MCF 10A (cell line): ENCODE data around the gene MIEF2. TPM values are rescaled to one million over a fixed set of nuclear protein-coding genes. Genes with fewer than 3 reads are reported as not detected.
A peak's percentile ranks its signal among the peaks of the same experiment; 100 is the strongest.
"Not testable (repeated sequence)": the region's sequence is repeated elsewhere in the genome, so short reads cannot be mapped to it uniquely, and the experiment has no call there.

ENCODE experiments used
- Bru-seq: library from RNA; stranded (reverse); fragments of 400-500 nt; gene quantifications from one replicate; lab custom pipeline; 2021; lab: Mats Ljungman, UMichigan
- BruChase-seq, 2 experiments: library from RNA; stranded (reverse); fragments of 400-500 nt; gene quantifications; one replicate each; lab custom pipeline; 2021; lab: Mats Ljungman, UMichigan
- BruUV-seq: library from RNA; stranded (reverse); fragments of 400-500 nt; replicated peaks from 2 replicates; lab custom pipeline; 2021; lab: Mats Ljungman, UMichigan
- CTCF ChIA-PET: fragments of 300-600 bp; sonication (Branson Sonifier 250); formaldehyde crosslinking; extraction: SDS; loops from one replicate; lab custom pipeline; 2021; ENCODE audit warnings: antibody characterized with exemption, inconsistent platforms; lab: Yijun Ruan, JAX
- POLR2A ChIA-PET: fragments of 300-600, 350-650 bp; sonication (Branson Sonifier 250); formaldehyde crosslinking; extraction: SDS; loops from one replicate; lab custom pipeline; 2020; ENCODE audit warnings: antibody characterized with exemption, inconsistent platforms; lab: Yijun Ruan, JAX
- DNase-seq: peaks from one replicate; pipeline ENCODE4 v3.0.0-alpha.2; 2018; ENCODE audit not compliant: unreplicated experiment
- H3K27ac Mint-ChIP-seq: one replicate; pipeline ENCODE4 v1.8.0; 2022; ENCODE audit warnings: mild to moderate bottlenecking, low read depth, mixed read lengths; ENCODE audit not compliant: unreplicated experiment
- H3K27me3 Mint-ChIP-seq: one replicate; pipeline ENCODE4 v1.8.0; 2022; ENCODE audit warnings: mixed read lengths; ENCODE audit not compliant: insufficient read depth, unreplicated experiment
- H3K36me3 Mint-ChIP-seq: one replicate; pipeline ENCODE4 v1.8.0; 2022; ENCODE audit warnings: mild to moderate bottlenecking, moderate library complexity, mixed read lengths; ENCODE audit not compliant: insufficient read depth, unreplicated experiment
- H3K4me1 Mint-ChIP-seq: one replicate; pipeline ENCODE4 v1.8.0; 2022; ENCODE audit warnings: mixed read lengths; ENCODE audit not compliant: insufficient read depth, unreplicated experiment
- H3K4me3 Mint-ChIP-seq: one replicate; pipeline ENCODE4 v1.8.0; 2022; ENCODE audit warnings: mild to moderate bottlenecking, moderate library complexity, mixed read lengths; ENCODE audit not compliant: unreplicated experiment
- H3K9me3 Mint-ChIP-seq: one replicate; pipeline ENCODE4 v1.8.0; 2022; ENCODE audit warnings: mixed read lengths; ENCODE audit not compliant: unreplicated experiment
- intact Hi-C: fragments of 100-400 bp; cut with micrococcal nuclease; formaldehyde crosslinking; loops from 2 replicates; pipeline ENCODE4 v1.14.1; 2022
- long read RNA-seq: library from polyadenylated mRNA; stranded (forward); transcript quantifications from one replicate; pipeline ENCODE4 v2.0.0, GENCODE V29; 2022
- total RNA-seq: library from RNA; stranded (reverse); gene quantifications from 2 replicates; pipeline ENCODE4 v1.2.3, GENCODE V29; 2022
- TF ChIP-seq, protein P1 (sequence below): fragments of 200-600 bp; IDR thresholded peaks from one replicate; pipeline ENCODE4 v1.8.0; 2022; ENCODE audit warnings: antibody characterized with exemption, mild to moderate bottlenecking; ENCODE audit not compliant: unreplicated experiment

MIEF2 gene, protein sequence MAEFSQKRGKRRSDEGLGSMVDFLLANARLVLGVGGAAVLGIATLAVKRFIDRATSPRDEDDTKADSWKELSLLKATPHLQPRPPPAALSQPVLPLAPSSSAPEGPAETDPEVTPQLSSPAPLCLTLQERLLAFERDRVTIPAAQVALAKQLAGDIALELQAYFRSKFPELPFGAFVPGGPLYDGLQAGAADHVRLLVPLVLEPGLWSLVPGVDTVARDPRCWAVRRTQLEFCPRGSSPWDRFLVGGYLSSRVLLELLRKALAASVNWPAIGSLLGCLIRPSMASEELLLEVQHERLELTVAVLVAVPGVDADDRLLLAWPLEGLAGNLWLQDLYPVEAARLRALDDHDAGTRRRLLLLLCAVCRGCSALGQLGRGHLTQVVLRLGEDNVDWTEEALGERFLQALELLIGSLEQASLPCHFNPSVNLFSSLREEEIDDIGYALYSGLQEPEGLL
- 12.1 and 14.1 TPM in 2 replicates for total RNA-seq
- percentile 59 among the genes with signal in this experiment for Bru-seq, nascent RNA
- BruChase-seq, experiment 1, labeled RNA remaining after a 6-hour chase = percentile 45 among the genes with signal in this experiment
- percentile 65 among the genes with signal in this experiment for BruChase-seq, experiment 2, labeled RNA remaining after a 2-hour chase
- long read RNA-seq, transcript MIEF2-201 (4 exons, 3,364 nt) = major isoform, 19 of 28 reads
- long read RNA-seq, partial matches to known transcripts = 3 of 28 reads
- long read RNA-seq, other reads (novel, unspliced or antisense) = 3 of 28 reads

DNA sequence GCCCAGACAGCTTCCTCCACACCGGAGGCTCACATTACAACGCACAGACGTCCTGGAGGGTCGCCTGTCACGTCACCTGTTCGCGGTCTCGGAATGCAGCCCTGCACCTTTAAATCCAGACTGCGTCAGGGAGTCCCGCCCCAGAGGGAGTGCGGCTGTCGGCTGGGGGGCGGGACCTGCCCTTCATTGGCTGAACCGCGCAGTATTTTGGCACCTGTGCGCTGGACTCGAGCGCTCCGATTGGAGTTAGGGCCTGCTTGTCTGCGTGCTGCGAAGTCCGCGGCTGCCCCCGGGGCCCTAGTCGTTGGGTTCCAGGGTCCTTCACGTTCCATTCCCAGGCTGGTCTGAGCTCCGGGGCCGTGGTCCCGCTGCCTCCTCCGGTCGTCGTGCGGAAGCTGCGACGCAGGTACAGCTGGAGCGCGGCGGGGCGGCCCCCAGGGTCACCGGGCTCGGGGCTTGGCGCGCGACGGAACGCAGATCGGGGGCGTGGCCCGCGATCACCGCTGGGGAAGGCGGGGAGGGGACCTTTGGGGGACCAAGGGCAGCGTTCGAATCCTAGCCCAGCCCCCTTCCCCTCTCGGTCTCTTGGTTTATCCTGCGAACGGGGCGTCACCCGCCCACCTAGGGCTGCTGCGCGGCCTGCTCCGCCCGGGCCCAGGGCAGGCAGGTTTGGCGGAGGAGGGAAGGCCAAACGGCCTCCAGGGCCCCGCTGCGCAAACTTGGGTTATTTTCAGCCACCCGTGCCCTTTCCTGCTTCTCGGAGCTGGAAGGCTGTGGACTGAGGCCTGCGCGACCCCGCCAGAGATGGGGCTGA lies at the start of gene MIEF2:
Gene MIEF2, plus strand, starts transcription at position 331 of the 814 bp plus-strand sequence. CDS start 2,059 bp downstream, outside the sequence.
- Mint-ChIP-seq H3K27ac (peak within 1 kb of the TSS; percentile 79), H3K9me3 (no peaks in the 10 kb centered on the region), H3K4me3 (peak within 1 kb of the TSS; percentile 82), H3K4me1 (peaks cover 11% of the 10 kb centered on the region), H3K36me3 (peaks cover 35% of the 10 kb centered on the region), H3K27me3 (no peaks in the 10 kb centered on the region)
- POLR2A ChIA-PET = interaction anchor here (0.6 to 1.9 kb wide), 9 partner anchors 11 to 512 kb away, joined by 3 to 10 read pairs (median 4); partner anchors contain the start of genes ALKBH5, SMCR8 and TOP3A
- DNase-seq = peak; percentile 94
- CTCF ChIA-PET = interaction anchor here (0.6 to 1.3 kb wide), 3 partner anchors 11 to 54 kb away, joined by 3 read pairs; partner anchors contain the start of genes SMCR8 and TOP3A
- BruUV-seq = TSS peak; percentile 27
- TF ChIP-seq, protein P1, sequence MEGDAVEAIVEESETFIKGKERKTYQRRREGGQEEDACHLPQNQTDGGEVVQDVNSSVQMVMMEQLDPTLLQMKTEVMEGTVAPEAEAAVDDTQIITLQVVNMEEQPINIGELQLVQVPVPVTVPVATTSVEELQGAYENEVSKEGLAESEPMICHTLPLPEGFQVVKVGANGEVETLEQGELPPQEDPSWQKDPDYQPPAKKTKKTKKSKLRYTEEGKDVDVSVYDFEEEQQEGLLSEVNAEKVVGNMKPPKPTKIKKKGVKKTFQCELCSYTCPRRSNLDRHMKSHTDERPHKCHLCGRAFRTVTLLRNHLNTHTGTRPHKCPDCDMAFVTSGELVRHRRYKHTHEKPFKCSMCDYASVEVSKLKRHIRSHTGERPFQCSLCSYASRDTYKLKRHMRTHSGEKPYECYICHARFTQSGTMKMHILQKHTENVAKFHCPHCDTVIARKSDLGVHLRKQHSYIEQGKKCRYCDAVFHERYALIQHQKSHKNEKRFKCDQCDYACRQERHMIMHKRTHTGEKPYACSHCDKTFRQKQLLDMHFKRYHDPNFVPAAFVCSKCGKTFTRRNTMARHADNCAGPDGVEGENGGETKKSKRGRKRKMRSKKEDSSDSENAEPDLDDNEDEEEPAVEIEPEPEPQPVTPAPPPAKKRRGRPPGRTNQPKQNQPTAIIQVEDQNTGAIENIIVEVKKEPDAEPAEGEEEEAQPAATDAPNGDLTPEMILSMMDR = no peak
- intact Hi-C loops = loop anchor here (2.0 kb wide), 1 partner anchor 54 kb away; the partner anchor contains the start of genes SMCR8 and TOP3A

GRCh38 chr17:18213666-18214270 lies 46.7 kb upstream of the MIEF2 start:
- H3K27ac Mint-ChIP-seq = no peak overlapping the region
- H3K36me3 Mint-ChIP-seq = peaks cover 27% of the 10 kb centered on the region
- H3K27me3 Mint-ChIP-seq = no peaks in the 10 kb centered on the region
- no peaks in the 10 kb centered on the region for H3K9me3 Mint-ChIP-seq
- ChIA-PET CTCF (interaction anchor here (0.6 kb wide), 2 partner anchors 100 to 1063 kb away, joined by 3 read pairs; no protein-coding TSS in a partner anchor), POLR2A (no interaction called here)
- BruUV-seq = no TSS peak
- TF ChIP-seq, protein P1 = no peak
- H3K4me1 Mint-ChIP-seq = no peaks in the 10 kb centered on the region
- intact Hi-C loops = loop anchor here (10.0 kb wide), 1 partner anchor 69 kb away; no protein-coding TSS in a partner anchor
- no peak for DNase-seq
- H3K4me3 Mint-ChIP-seq = no peak overlapping the region

DNA sequence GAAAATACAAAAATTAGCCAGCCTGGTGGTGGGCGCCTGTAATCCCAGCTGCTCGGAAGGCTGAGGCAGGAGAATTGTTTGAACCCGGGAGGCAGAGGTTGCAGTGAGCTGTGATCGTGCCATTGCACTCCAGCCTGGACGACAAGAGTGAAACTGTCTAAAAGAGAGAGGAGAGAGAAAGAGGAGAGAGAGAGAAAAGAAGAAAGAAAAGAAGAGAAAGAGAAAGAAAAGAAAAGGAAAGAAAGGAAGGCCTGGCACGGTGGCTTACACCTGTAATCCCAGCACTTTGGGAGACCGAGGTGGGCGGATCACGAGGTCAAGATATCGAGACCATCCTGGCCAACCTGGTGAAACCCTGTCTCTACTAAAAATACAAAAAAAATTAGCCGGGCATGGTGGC lies 43.6 kb upstream of the MIEF2 start:
- not testable (repeated sequence) for H3K27ac Mint-ChIP-seq, H3K36me3 Mint-ChIP-seq, BruUV-seq, H3K9me3 Mint-ChIP-seq, H3K27me3 Mint-ChIP-seq, H3K4me1 Mint-ChIP-seq, DNase-seq, H3K4me3 Mint-ChIP-seq
- ChIA-PET POLR2A (interaction anchor here (1.1 to 1.5 kb wide), 2 partner anchors 44 to 98 kb away, joined by 5 to 6 read pairs; partner anchors contain the start of genes MIEF2 and TOP3A), CTCF (interaction anchor here (0.6 to 3.4 kb wide), 13 partner anchors 11 to 196 kb away, joined by 3 to 17 read pairs (median 4); no protein-coding TSS in a partner anchor)
- intact Hi-C loops = loop anchor here (2.0 to 10.0 kb wide), 3 partner anchors 32 to 105 kb away; no protein-coding TSS in a partner anchor
